ENCODE measurements around the gene PGM2L1. TPM values are rescaled to one million over a fixed set of nuclear protein-coding genes. Genes with fewer than 3 reads are reported as not detected.

Gene PGM2L1
- total and polyA plus RNA-seq, 12 donors, result 0.81 to 2.5 (median 1.5) TPM

- intact Hi-C loops (cut with DNase I), result no loop called here
- no peak overlapping the region for H3K27ac ChIP-seq
- TF ChIP-seq CTCF (IDR thresholded peaks at IDR 0.05), result no peak
- H3K9me3 ChIP-seq, result no peaks in the 10 kb centered on the region
- no peak for DNase-seq
- H3K4me3 ChIP-seq, result no peak overlapping the region
- H3K4me1 ChIP-seq, result peaks cover 0 to 13% (median 0%) of the 10 kb centered on the region in 9 donors
- no peaks in the 10 kb centered on the region for H3K36me3 ChIP-seq
- no peak for ATAC-seq
- 89 to 96% methylated on average over 2 of the region's 2 CpGs for WGBS, 2 donors
- no peaks in the 10 kb centered on the region for H3K27me3 ChIP-seq
Measured at GRCh38 chr11:74400606-74401005, 2.4 kb upstream of the PGM2L1 start.

DNA sequence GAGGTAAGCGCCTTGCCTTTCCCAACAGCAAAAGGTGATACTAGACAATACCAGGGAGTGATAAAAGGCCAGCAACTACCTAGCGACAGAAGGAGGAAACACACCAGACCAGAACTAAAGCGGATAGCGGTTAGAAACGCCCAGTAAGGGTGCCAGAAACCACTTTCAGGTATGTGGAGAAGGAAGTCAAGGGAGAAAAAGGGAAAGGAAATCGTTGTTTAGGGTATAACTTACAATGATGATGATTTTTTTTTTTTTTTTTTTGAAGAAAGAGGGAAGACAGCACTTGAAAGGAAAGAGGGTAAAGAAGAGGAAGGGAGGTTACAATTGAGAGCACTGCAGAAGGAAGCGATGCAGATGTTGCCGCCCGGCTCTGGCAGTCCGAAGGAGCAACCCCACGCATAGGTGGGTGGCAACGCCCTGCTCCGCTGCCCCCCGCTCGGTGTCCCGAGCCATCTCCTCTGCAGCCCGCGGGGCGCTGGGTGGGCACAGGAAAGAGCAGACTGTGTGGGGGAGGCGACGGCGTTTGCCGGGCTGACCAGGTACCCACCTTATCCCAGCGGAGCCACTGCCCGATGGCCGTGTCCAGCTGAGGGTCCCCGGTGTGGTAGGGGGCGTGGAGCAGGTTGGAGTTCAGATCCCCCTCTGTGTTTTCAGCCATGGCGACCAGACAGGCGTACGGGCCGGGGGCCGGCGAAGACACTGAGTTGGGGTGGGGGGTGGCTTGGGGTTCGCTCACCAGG lies 561 bp downstream of the PGM2L1 start:
- WGBS, 2 donors, result 2% methylated on average over 35 of the region's 35 CpGs
- no peaks in the 10 kb centered on the region for H3K27me3 ChIP-seq
- peak; percentile 7 to 29 (median 17) for ATAC-seq
- H3K4me3 ChIP-seq, result peak overlapping the region; percentile 70 to 96 (median 84)
- H3K27ac ChIP-seq, result peak overlapping the region; percentile 13 to 90 (median 82)
- DNase-seq, result peak in 1 of 2 donors; percentile 42
- intact Hi-C loops (cut with DNase I), result loop anchor here in 1 of 10 donors (5.0 kb wide), 1 partner anchor 95 kb away; the partner anchor contains the start of gene LIPT2
- TF ChIP-seq CTCF (IDR thresholded peaks at IDR 0.05), result peak in 1 of 9 donors; percentile 3
- H3K9me3 ChIP-seq, result no peaks in the 10 kb centered on the region
- H3K36me3 ChIP-seq, result no peaks in the 10 kb centered on the region
- peaks cover 0 to 13% (median 0%) of the 10 kb centered on the region in 9 donors for H3K4me1 ChIP-seq

DNA sequence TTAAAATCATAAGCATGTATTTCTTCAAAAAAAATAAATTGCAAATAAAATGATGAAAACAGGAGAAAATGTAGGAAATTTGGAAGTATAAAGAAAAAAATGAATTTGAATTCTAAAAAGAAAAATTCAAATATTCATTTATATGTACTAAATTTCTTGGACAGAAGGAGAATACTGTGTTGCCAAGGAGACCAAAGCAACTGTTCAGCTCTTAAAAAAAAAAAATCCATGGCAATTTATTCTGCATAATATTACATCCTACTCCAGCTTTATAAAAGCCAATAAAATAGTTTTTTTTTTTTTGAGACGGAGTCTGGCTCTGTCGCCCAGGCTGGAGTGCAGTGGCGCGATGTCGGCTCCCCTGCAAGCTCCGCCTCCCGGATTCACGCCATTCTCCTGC lies 6.0 kb downstream of the PGM2L1 start:
- H3K4me3 ChIP-seq, result no peak overlapping the region
- 98 to 99% methylated on average over 8 of the region's 8 CpGs for WGBS, 2 donors
- no peaks in the 10 kb centered on the region for H3K36me3 ChIP-seq
- H3K9me3 ChIP-seq, result no peaks in the 10 kb centered on the region
- no peaks in the 10 kb centered on the region for H3K27me3 ChIP-seq
- DNase-seq, result no peak
- no peak overlapping the region for H3K27ac ChIP-seq
- H3K4me1 ChIP-seq, result peaks cover 0 to 13% (median 0%) of the 10 kb centered on the region in 9 donors
- no peak for ATAC-seq
- no peak for TF ChIP-seq CTCF (IDR thresholded peaks at IDR 0.05)
- intact Hi-C loops (cut with DNase I), result loop anchor here in 3 of 10 donors (5.0 kb wide), 2 partner anchors 55 to 175 kb away; no protein-coding TSS in a partner anchor

DNA sequence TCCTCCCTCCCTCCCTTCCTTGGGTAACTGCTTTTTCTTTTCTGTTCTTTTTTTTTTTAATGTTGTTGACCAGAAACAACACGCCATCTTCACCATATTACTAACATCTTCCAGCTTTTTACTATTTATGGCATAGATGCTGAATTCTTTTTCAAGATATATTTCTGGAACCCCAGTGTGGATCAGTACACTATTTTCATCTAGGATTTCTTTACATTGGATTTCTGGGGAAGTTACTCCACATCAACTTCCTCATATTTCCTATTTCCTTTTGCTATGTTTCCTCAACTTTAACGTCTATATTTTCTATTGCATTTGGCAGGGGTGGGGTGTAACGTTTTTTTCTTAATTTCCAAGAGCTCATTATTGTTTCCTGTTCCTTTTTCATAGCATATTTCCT lies 7.0 kb downstream of the PGM2L1 start:
- peaks cover 0 to 8% (median 0%) of the 10 kb centered on the region in 9 donors for H3K4me1 ChIP-seq
- no peaks in the 10 kb centered on the region for H3K27me3 ChIP-seq
- H3K36me3 ChIP-seq, result no peaks in the 10 kb centered on the region
- H3K4me3 ChIP-seq, result no peak overlapping the region
- intact Hi-C loops (cut with DNase I), result loop anchor here in 3 of 10 donors (5.0 kb wide), 2 partner anchors 56 to 176 kb away; no protein-coding TSS in a partner anchor
- ATAC-seq (no peak), DNase-seq (no peak)
- H3K27ac ChIP-seq, result no peak overlapping the region
- WGBS, 2 donors, result 59 to 69% methylated on average over 3 of the region's 3 CpGs
- H3K9me3 ChIP-seq, result no peaks in the 10 kb centered on the region
- TF ChIP-seq CTCF (IDR thresholded peaks at IDR 0.05), result no peak

All from heart right ventricle (tissue), 16 donors.